Thyroid gland (tissue), 4 donors: ENCODE measurements around the gene CCL4. TPM values are rescaled to one million over a fixed set of nuclear protein-coding genes. Genes with fewer than 3 reads are reported as not detected.
A peak's percentile ranks its signal among the peaks of the same experiment; 100 is the strongest.

ENCODE experiments used
- DNase-seq, 2 donors: peaks; one replicate each; pipeline ENCODE4 v3.0.0-alpha.2; 2019
- H3K27ac ChIP-seq, 3 donors: fragments of 200-600 bp; sonication (generic); 1 replicate in 2 of 3; 2 replicates in 1 of 3; pipeline ENCODE4 v1.5.1; 2016 to 2019; ENCODE audit warnings: mild to moderate bottlenecking in 1 of 3, moderate library complexity in 1 of 3
- H3K27me3 ChIP-seq: fragments of 200-600 bp; sonication (generic); one replicate; pipeline ENCODE4 v1.5.1; 2019
- H3K36me3 ChIP-seq, 2 donors: fragments of 200-600 bp; sonication (generic); one replicate each; pipeline ENCODE4 v1.5.1; 2016 to 2019
- H3K4me1 ChIP-seq, 2 donors: fragments of 200-600 bp; sonication (generic); one replicate each; pipeline ENCODE4 v1.5.1; 2017 to 2019
- H3K4me3 ChIP-seq, 3 donors: fragments of 200-600 bp; sonication (generic); replicated peaks in 1 of 3; 1 replicate in 2 of 3; 2 replicates in 1 of 3; pipeline ENCODE4 v1.5.1; 2016; ENCODE audit warnings: mild to moderate bottlenecking in 1 of 3
- H3K9me3 ChIP-seq: fragments of 200-600 bp; sonication (generic); one replicate; pipeline ENCODE4 v1.5.1; 2017
- CTCF ChIP-seq, 6 experiments: fragments of 200-600 bp in 3 of 6; fragments of 450-650 bp in 3 of 6; sonication (generic) in 3 of 6; IDR thresholded peaks; one replicate each; pipeline ENCODE4 v1.5.1; 2016 to 2019; ENCODE audit warnings: antibody characterized with exemption in 6 of 6, mild to moderate bottlenecking in 2 of 6, inconsistent platforms in 1 of 6, moderate library complexity in 1 of 6
- POLR2A ChIP-seq, 2 donors: fragments of 450-650 bp; IDR thresholded peaks; one replicate each; pipeline ENCODE4 v1.6.1; 2017; ENCODE audit warnings: antibody characterized with exemption in 2 of 2, mild to moderate bottlenecking in 2 of 2, moderate library complexity in 1 of 2
- WGBS, 2 donors: methylation state at CpG; one replicate each; pipeline ENCODE4 v1.1.5; 2017; 5-methylcytosine and 5-hydroxymethylcytosine counted together
- intact Hi-C: fragments of 100-400 bp; cut with DNase I; formaldehyde crosslinking; loops from one replicate; pipeline ENCODE4 v1.15.1; 2023
- total RNA-seq, 4 donors: library from RNA; depleted of rRNA; stranded (reverse); fragments of >200 nt; gene quantifications; one replicate each; pipeline ENCODE4 v1.2.3, GENCODE V29; 2016

Gene CCL4
- total RNA-seq, 4 donors from 2014 or later: 0.78 to 4.3 (median 2.7) TPM; not detected in 1

- no peak for DNase-seq
- H3K9me3 ChIP-seq: no peaks in the 10 kb centered on the region
- no peaks in the 10 kb centered on the region for H3K36me3 ChIP-seq
- 70 to 77% methylated on average over 4 of the region's 4 CpGs for WGBS, 2 donors
- H3K27ac ChIP-seq: no peak overlapping the region
- peaks cover 0 to 20% of the 10 kb centered on the region in 2 donors for H3K4me1 ChIP-seq
- no peak overlapping the region for H3K4me3 ChIP-seq
- intact Hi-C loops: no loop called here
- H3K27me3 ChIP-seq: no peaks in the 10 kb centered on the region
- TF ChIP-seq POLR2A (IDR thresholded peaks at IDR 0.05) (no peak), CTCF (IDR thresholded peaks at IDR 0.05) (no peak)
Observed at GRCh38 chr17:36135465-36135864, 31.8 kb downstream of the CCL4 start.

- TF ChIP-seq POLR2A (IDR thresholded peaks at IDR 0.05) (no peak), CTCF (IDR thresholded peaks at IDR 0.05) (no peak)
- 63 to 97% methylated on average over 1 of the region's 1 CpG for WGBS, 2 donors
- no peak overlapping the region for H3K27ac ChIP-seq
Observed at GRCh38 chr17:36136036-36136435, 32.4 kb downstream of the CCL4 start.

GRCh38 chr17:36136439-36136838 is 32.8 kb downstream of the CCL4 start:
- Histone ChIP-seq H3K27me3 (no peaks in the 10 kb centered on the region), H3K36me3 (no peaks in the 10 kb centered on the region), H3K9me3 (no peaks in the 10 kb centered on the region), H3K4me3 (no peak overlapping the region), H3K4me1 (peaks cover 0 to 20% of the 10 kb centered on the region in 2 donors), H3K27ac (no peak overlapping the region)
- TF ChIP-seq CTCF (IDR thresholded peaks at IDR 0.05): no peak
- TF ChIP-seq POLR2A (IDR thresholded peaks at IDR 0.05): no peak
- DNase-seq: peak; percentile 19 to 42
- intact Hi-C loops: no loop called here
- WGBS, 2 donors: 27 to 39% methylated on average over 1 of the region's 1 CpG

More at GRCh38 chr17:36136036-36136435, 32.4 kb downstream of the CCL4 start:
- Histone ChIP-seq H3K4me1 (peaks cover 0 to 20% of the 10 kb centered on the region in 2 donors), H3K4me3 (no peak overlapping the region), H3K27me3 (no peaks in the 10 kb centered on the region), H3K36me3 (no peaks in the 10 kb centered on the region), H3K9me3 (no peaks in the 10 kb centered on the region)
- DNase-seq: no peak
- intact Hi-C loops: no loop called here

- TF ChIP-seq CTCF (IDR thresholded peaks at IDR 0.05) (no peak), POLR2A (IDR thresholded peaks at IDR 0.05) (no peak)
- no peak overlapping the region for H3K27ac ChIP-seq
- intact Hi-C loops: no loop called here
- H3K4me3 ChIP-seq: no peak overlapping the region
- H3K9me3 ChIP-seq: no peaks in the 10 kb centered on the region
- H3K27me3 ChIP-seq: no peaks in the 10 kb centered on the region
- no peaks in the 10 kb centered on the region for H3K36me3 ChIP-seq
- no peaks in the 10 kb centered on the region for H3K4me1 ChIP-seq
- no peak for DNase-seq
Observed at GRCh38 chr17:36142235-36142634, 38.6 kb downstream of the CCL4 start.

- Histone ChIP-seq H3K4me1 (no peaks in the 10 kb centered on the region), H3K4me3 (no peak overlapping the region), H3K36me3 (no peaks in the 10 kb centered on the region), H3K27me3 (no peaks in the 10 kb centered on the region), H3K9me3 (no peaks in the 10 kb centered on the region), H3K27ac (no peak overlapping the region)
- no peak for DNase-seq
- WGBS, 2 donors: 91 to 95% methylated on average over 8 of the region's 8 CpGs
- TF ChIP-seq POLR2A (IDR thresholded peaks at IDR 0.05) (no peak), CTCF (IDR thresholded peaks at IDR 0.05) (no peak)
- intact Hi-C loops: no loop called here
Observed at GRCh38 chr17:36142806-36143205, 39.2 kb downstream of the CCL4 start.
